Transverse colon (tissue), 3 donors: ENCODE measurements around the gene PLEKHO2.

Experiments used
- CTCF ChIP-seq, 5 experiments: fragments of 200-600 bp in 3 of 5; fragments of 450-650 bp in 2 of 5; sonication (generic) in 3 of 5; IDR thresholded peaks; 1 replicate in 2 of 5; 2 replicates in 3 of 5; pipeline ENCODE4 v1.5.1; 2016 to 2017; ENCODE audit warnings: antibody characterized with exemption in 5 of 5, inconsistent platforms in 3 of 5, mild to moderate bottlenecking in 2 of 5, moderate library complexity in 1 of 5
- EP300 ChIP-seq: sonication (generic); formaldehyde crosslinking; IDR thresholded peaks from one replicate; pipeline ENCODE4 v1.6.1; 2017; ENCODE audit warnings: antibody characterized with exemption, low read depth
- POLR2A ChIP-seq: fragments of 450-650 bp; IDR thresholded peaks from one replicate; pipeline ENCODE4 v1.6.1; 2016; ENCODE audit warnings: antibody characterized with exemption, mild to moderate bottlenecking, moderate library complexity

DNA sequence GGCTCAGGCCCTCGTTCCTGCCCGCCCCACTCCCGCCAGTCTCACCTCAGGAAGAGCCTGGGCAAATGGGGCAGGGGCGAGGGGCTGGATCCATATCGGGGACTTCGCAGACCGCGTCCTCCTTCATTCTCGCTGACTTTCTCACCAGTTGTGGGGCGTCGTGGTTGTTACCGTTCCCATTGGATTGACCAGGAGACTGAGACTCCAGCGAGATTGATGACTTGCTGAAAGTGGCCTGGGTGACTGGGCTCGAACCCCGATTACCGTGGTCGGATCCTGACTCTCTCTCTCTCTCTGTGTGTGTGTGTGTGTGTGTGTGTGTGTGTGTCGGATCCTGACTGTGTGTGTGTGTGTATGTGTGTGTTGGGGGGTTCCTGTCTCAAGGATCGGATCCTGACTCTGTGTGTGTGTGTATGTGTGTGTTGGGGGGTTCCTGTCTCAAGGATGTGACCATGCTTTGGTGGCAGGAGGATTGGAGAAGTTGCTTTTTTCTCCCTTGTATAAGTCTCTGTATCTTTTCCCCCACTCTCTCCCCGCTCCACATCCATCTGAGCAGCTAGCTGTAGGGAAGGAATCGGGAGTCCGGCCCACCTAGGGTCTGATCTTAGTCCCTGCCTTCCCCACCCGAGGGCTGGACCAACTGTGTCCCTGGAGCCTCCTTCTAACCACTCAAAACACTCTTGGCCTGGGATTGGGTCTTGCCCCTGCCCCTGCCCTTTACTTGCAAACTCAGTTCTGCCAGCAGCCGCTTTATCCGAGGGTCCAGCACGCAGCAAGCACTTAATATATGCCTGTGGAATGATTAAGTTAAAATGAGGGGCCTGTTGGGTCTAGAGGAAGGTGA is 603 bp downstream of the PLEKHO2 start:
- TF ChIP-seq CTCF (IDR thresholded peaks at IDR 0.05) (no peak), POLR2A (no peak), EP300 (no peak)
